Endothelial cell of umbilical vein (primary cell): ENCODE measurements around the gene PIM3. TPM values are rescaled to one million over a fixed set of nuclear protein-coding genes. Genes with fewer than 3 reads are reported as not detected.

Experiments used
- BruUV-seq: library from RNA; stranded (reverse); fragments of 400-500 nt; replicated peaks from 2 replicates; lab custom pipeline; 2021; lab: Mats Ljungman, UMichigan
- CTCF ChIA-PET: fragments of 300-600, 350-600 bp; sonication (Branson Sonifier 250); formaldehyde crosslinking; loops from one replicate; lab custom pipeline; 2021; ENCODE audit warnings: antibody characterized with exemption, inconsistent platforms; lab: Charles Lee
- POLR2A ChIA-PET: fragments of 300-600, 350-600 bp; sonication (Branson Sonifier 250); formaldehyde crosslinking; loops from one replicate; lab custom pipeline; 2021; ENCODE audit warnings: antibody characterized with exemption, inconsistent platforms; lab: Charles Lee
- DNase-seq: peaks from one replicate; pipeline ENCODE4 v3.0.0-alpha.2; 2011; ENCODE audit warnings: low read depth, low spot score
- FAIRE-seq: peaks from 2 replicates; lab custom pipeline; 2011; peaks lifted over from hg19 to GRCh38; lab: Jason Lieb, UNC
- H2AFZ ChIP-seq: 2 replicates; pipeline ENCODE4 v1.6.0; 2012; ENCODE audit warnings: low read depth, low read length, control low read depth, inconsistent platforms
- H3K27ac ChIP-seq: 2 replicates; pipeline ENCODE4 v1.5.1; 2011; ENCODE audit warnings: low read depth, mild to moderate bottlenecking, control low read depth, low read length, moderate library complexity; ENCODE audit not compliant: insufficient read depth
- H3K27me3 ChIP-seq, 2 experiments: 2 replicates each; pipeline versions ENCODE4 v1.6.0 to v1.6.1; 2011; ENCODE audit warnings: low read length in 2 of 2, mixed read lengths in 1 of 2; ENCODE audit not compliant: control insufficient read depth in 2 of 2, insufficient read depth in 2 of 2
- H3K36me3 ChIP-seq, 2 experiments: 2 replicates in 1 of 2; 3 replicates in 1 of 2; pipeline ENCODE4 v1.5.1; 2011; ENCODE audit warnings: low read length in 2 of 2, mild to moderate bottlenecking in 1 of 2, moderate library complexity in 1 of 2; ENCODE audit not compliant: control insufficient read depth in 2 of 2, insufficient read depth in 2 of 2; ENCODE audit errors: extremely low read depth in 1 of 2
- H3K4me1 ChIP-seq: 3 replicates; pipeline ENCODE4 v1.5.1; 2011; ENCODE audit warnings: mild to moderate bottlenecking, low read length; ENCODE audit not compliant: control insufficient read depth, insufficient read depth; ENCODE audit errors: extremely low read depth
- H3K4me2 ChIP-seq: 2 replicates; pipeline ENCODE4 v1.6.1; 2011; ENCODE audit warnings: low read length, control low read depth, mixed read lengths; ENCODE audit not compliant: insufficient read depth
- H3K4me3 ChIP-seq, 3 experiments: fragments of 200-600 bp in 1 of 3; sonication (generic), shearing (Covaris generic) in 1 of 3; replicated peaks in 1 of 3; 2 replicates each; pipeline ENCODE4 v1.5.1; 2011 to 2016; ENCODE audit warnings: control low read depth in 3 of 3, low read length in 3 of 3, mild to moderate bottlenecking in 2 of 3, inconsistent platforms in 1 of 3, low read depth in 1 of 3, moderate library complexity in 1 of 3; ENCODE audit not compliant: insufficient read depth in 1 of 3
- H3K79me2 ChIP-seq: 2 replicates; pipeline ENCODE4 v1.6.0; 2012; ENCODE audit warnings: low read length, inconsistent platforms; ENCODE audit not compliant: control insufficient read depth, insufficient read depth
- H3K9ac ChIP-seq: replicated peaks from 2 replicates; pipeline ENCODE3; 2011; ENCODE audit warnings: low read length, control low read depth; ENCODE audit not compliant: insufficient read depth; ENCODE audit errors: extremely low read depth
- H3K9me1 ChIP-seq: replicated peaks from 3 replicates; pipeline ENCODE4 v1.6.0; 2011; ENCODE audit warnings: mild to moderate bottlenecking, low read length; ENCODE audit not compliant: control insufficient read depth, insufficient read depth; ENCODE audit errors: extremely low read depth
- H3K9me3 ChIP-seq: replicated peaks from 2 replicates; pipeline ENCODE4 v1.5.1; 2012; ENCODE audit warnings: low read length, inconsistent platforms; ENCODE audit not compliant: control insufficient read depth, insufficient read depth
- H4K20me1 ChIP-seq: replicated peaks from 2 replicates; pipeline ENCODE3; 2011; ENCODE audit warnings: mild to moderate bottlenecking, low read length; ENCODE audit not compliant: control insufficient read depth, insufficient read depth; ENCODE audit errors: extremely low read depth
- CTCF ChIP-seq, 2 donors: IDR thresholded peaks; 1 replicate in 1 of 2; 2 replicates in 1 of 2; pipeline ENCODE4 v1.5.1; 2011; ENCODE audit warnings: low read length in 2 of 2, mild to moderate bottlenecking in 2 of 2, moderate library complexity in 2 of 2, control low read depth in 1 of 2, inconsistent platforms in 1 of 2, low read depth in 1 of 2; ENCODE audit not compliant: insufficient read depth in 1 of 2; ENCODE audit errors: extremely low read depth in 1 of 2
- EZH2 ChIP-seq: IDR thresholded peaks from 2 replicates; pipeline ENCODE4 v1.6.1; 2012; ENCODE audit warnings: borderline replicate concordance, low read depth, mild to moderate bottlenecking, moderate library complexity, low read length, inconsistent platforms; ENCODE audit not compliant: severe bottlenecking
- FOS ChIP-seq: IDR thresholded peaks from 2 replicates; pipeline ENCODE4 v1.6.1; 2011; ENCODE audit warnings: mild to moderate bottlenecking, low read length, moderate library complexity, borderline replicate concordance; ENCODE audit not compliant: insufficient read depth
- GATA2 ChIP-seq: IDR thresholded peaks from 2 replicates; pipeline ENCODE4 v1.7.0; 2011; ENCODE audit warnings: low read depth, mild to moderate bottlenecking, moderate library complexity, mixed read lengths, low read length; ENCODE audit not compliant: insufficient read length, insufficient read depth
- JUN ChIP-seq: IDR thresholded peaks from 2 replicates; pipeline ENCODE4 v1.6.1; 2011; ENCODE audit warnings: borderline replicate concordance, low read depth; ENCODE audit not compliant: insufficient read length, insufficient read depth
- MAX ChIP-seq: IDR thresholded peaks from 2 replicates; pipeline ENCODE4 v1.6.1; 2011; ENCODE audit not compliant: insufficient read depth, insufficient read length
- MYC ChIP-seq: IDR thresholded peaks from one replicate; pipeline ENCODE4 v1.6.1; 2011; ENCODE audit warnings: mild to moderate bottlenecking, low read depth, low read length
- POLR2A ChIP-seq: IDR thresholded peaks from 2 replicates; pipeline ENCODE4 v1.6.1; 2012; ENCODE audit warnings: low read depth, mild to moderate bottlenecking, control low read depth, low read length
- POLR2AphosphoS5 ChIP-seq: IDR thresholded peaks from 2 replicates; pipeline ENCODE4 v1.6.1; 2012; ENCODE audit warnings: low read depth, mild to moderate bottlenecking, control low read depth, low read length, moderate library complexity; ENCODE audit not compliant: insufficient read depth
- dilution Hi-C: fragments of 300-500 bp; cut with MboI; formaldehyde crosslinking; loops from one replicate; pipeline ENCODE4 v1.15.0; 2019; ENCODE audit warnings: low sequenced_read_pairs; ENCODE audit not compliant: extremely low pct_ligation_motif_present
- intact Hi-C: fragments of 100-400 bp; cut with micrococcal nuclease; formaldehyde crosslinking; loops from one replicate; pipeline ENCODE4 v1.10.0; 2022
- polyA plus RNA-seq, 4 experiments: library from polyadenylated mRNA; depleted of rRNA in 3 of 4; stranded (reverse) in 3 of 4; unstranded in 1 of 4; fragments of >200 nt; gene quantifications; 2 replicates each; pipeline versions ENCODE4 v1.2.1 to v1.2.3, GENCODE V29; 2011 to 2012; ENCODE audit warnings: missing spikeins in 1 of 4
- total RNA-seq: library from RNA; stranded (reverse); gene quantifications from 2 replicates; pipeline ENCODE4 v1.2.3, GENCODE V29; 2021

The PIM3 gene
- total and polyA plus RNA-seq, 2 donors (not counting 3 experiments of a cell fraction or from before 2014, with no cell fraction given), result 131 to 185 TPM

- H3K9me3 ChIP-seq, result no peaks in the 10 kb centered on the region
- no peaks in the 10 kb centered on the region for H3K36me3 ChIP-seq
- intact Hi-C loops (no loop called here), dilution Hi-C loops (no loop called here)
- no peaks in the 10 kb centered on the region for H3K9me1 ChIP-seq
- no peak overlapping the region for H2AFZ ChIP-seq
- no peak for FAIRE-seq
- peaks cover 10% of the 10 kb centered on the region for H3K4me1 ChIP-seq
- TF ChIP-seq GATA2 (no peak), POLR2A (no peak), EZH2 (no peak), FOS (no peak), CTCF (IDR thresholded peaks at IDR 0.05; ENCODE audit: extremely low read depth in 1 of 2, insufficient read depth in 1 of 2, low read depth in 1 of 2, low read length in 2 of 2) (no peak), JUN (no peak), MYC (no peak), POLR2AphosphoS5 (no peak), MAX (no peak)
- no peaks in the 10 kb centered on the region for H3K27me3 ChIP-seq
- ChIA-PET POLR2A (interaction anchor here (0.5 kb wide), 1 partner anchor 13 kb away, joined by 4 read pairs; no protein-coding TSS in a partner anchor), CTCF (no interaction called here)
- H3K4me2 ChIP-seq, result no peak overlapping the region
- no peak overlapping the region for H3K27ac ChIP-seq
- no peaks in the 10 kb centered on the region for H3K79me2 ChIP-seq
- H3K9ac ChIP-seq, result no peak overlapping the region
- H4K20me1 ChIP-seq, result no peaks in the 10 kb centered on the region
- BruUV-seq, result no TSS peak
- H3K4me3 ChIP-seq, result no peak overlapping the region
- no peak for DNase-seq
Measured at GRCh38 chr22:49949914-49950292, 10.7 kb upstream of the PIM3 start.
